Trophoblast cell (in vitro differentiated cells and primary cell): ENCODE measurements around the gene CCDC87.

Experiments used
- DNase-seq, 2 donors: peaks; one replicate each; pipeline ENCODE4 v3.0.0-alpha.2; 2016
- H2AFZ ChIP-seq: 2 replicates; pipeline ENCODE4 v1.6.1; 2013; ENCODE audit warnings: low read length, moderate library complexity, mild to moderate bottlenecking; ENCODE audit not compliant: insufficient read depth, poor library complexity
- H2AK5ac ChIP-seq: 2 replicates; pipeline ENCODE4 v1.6.1; 2013; ENCODE audit warnings: mild to moderate bottlenecking, low read length
- H2BK120ac ChIP-seq: 2 replicates; pipeline ENCODE4 v1.6.1; 2013; ENCODE audit warnings: low read length, mild to moderate bottlenecking, moderate library complexity; ENCODE audit not compliant: insufficient read depth, poor library complexity
- H2BK12ac ChIP-seq: 2 replicates; pipeline ENCODE4 v1.6.1; 2013; ENCODE audit warnings: mild to moderate bottlenecking, low read length, moderate library complexity
- H2BK5ac ChIP-seq: 2 replicates; pipeline ENCODE4 v1.6.1; 2013; ENCODE audit warnings: low read length, low read depth, moderate library complexity, mild to moderate bottlenecking; ENCODE audit not compliant: poor library complexity
- H3K14ac ChIP-seq: 2 replicates; pipeline ENCODE4 v1.6.1; 2013; ENCODE audit warnings: mild to moderate bottlenecking, low read length
- H3K18ac ChIP-seq: 2 replicates; pipeline ENCODE4 v1.6.1; 2013; ENCODE audit warnings: mild to moderate bottlenecking, low read length
- H3K23ac ChIP-seq: 2 replicates; pipeline ENCODE4 v1.6.1; 2013; ENCODE audit warnings: low read length
- H3K27ac ChIP-seq: 2 replicates; pipeline ENCODE4 v1.5.1; 2013; ENCODE audit warnings: low read depth, mild to moderate bottlenecking, inconsistent platforms, low read length, moderate library complexity
- H3K27me3 ChIP-seq: 2 replicates; pipeline ENCODE4 v1.6.1; 2013; ENCODE audit warnings: inconsistent platforms, mild to moderate bottlenecking, low read length, moderate library complexity; ENCODE audit not compliant: insufficient read depth
- H3K36me3 ChIP-seq, 2 experiments: 1 replicate in 1 of 2; 2 replicates in 1 of 2; pipeline ENCODE4 v1.6.1; 2013; ENCODE audit warnings: low read length in 2 of 2, mild to moderate bottlenecking in 2 of 2, moderate library complexity in 1 of 2; ENCODE audit not compliant: insufficient read depth in 2 of 2, control insufficient read depth in 1 of 2
- H3K4ac ChIP-seq: 2 replicates; pipeline ENCODE4 v1.6.1; 2013; ENCODE audit warnings: low read depth, mild to moderate bottlenecking, low read length, moderate library complexity
- H3K4me1 ChIP-seq, 2 experiments: 1 replicate in 1 of 2; 2 replicates in 1 of 2; pipeline ENCODE4 v1.6.1; 2013; ENCODE audit warnings: low read length in 2 of 2, mild to moderate bottlenecking in 2 of 2, moderate library complexity in 1 of 2; ENCODE audit not compliant: insufficient read depth in 2 of 2, control insufficient read depth in 1 of 2
- H3K4me2 ChIP-seq: 2 replicates; pipeline ENCODE4 v1.6.1; 2013; ENCODE audit warnings: inconsistent platforms, mild to moderate bottlenecking, low read length, moderate library complexity
- H3K4me3 ChIP-seq: 2 replicates; pipeline ENCODE4 v1.5.1; 2013; ENCODE audit warnings: mild to moderate bottlenecking, low read depth, low read length, inconsistent platforms
- H3K79me1 ChIP-seq: one replicate; pipeline ENCODE4 v1.6.1; 2013; ENCODE audit warnings: low read length
- H3K79me2 ChIP-seq: 2 replicates; pipeline ENCODE4 v1.6.1; 2013; ENCODE audit warnings: low read length, mild to moderate bottlenecking; ENCODE audit not compliant: control insufficient read depth, insufficient read depth, poor library complexity
- H3K9ac ChIP-seq: 2 replicates; pipeline ENCODE4 v1.6.1; 2013; ENCODE audit warnings: mild to moderate bottlenecking, low read length
- H3K9me3 ChIP-seq: 2 replicates; pipeline ENCODE4 v1.6.1; 2013; ENCODE audit warnings: low read depth, mild to moderate bottlenecking, control low read depth, inconsistent platforms, low read length; ENCODE audit not compliant: insufficient read depth
- H4K12ac ChIP-seq: 2 replicates; pipeline ENCODE4 v1.6.1; 2013; ENCODE audit warnings: low read depth, mild to moderate bottlenecking, low read length, moderate library complexity
- H4K8ac ChIP-seq: 2 replicates; pipeline ENCODE4 v1.6.1; 2013; ENCODE audit warnings: low read depth, mild to moderate bottlenecking, low read length, moderate library complexity
- H4K91ac ChIP-seq: one replicate; pipeline ENCODE4 v1.6.1; 2013; ENCODE audit warnings: low read depth, mild to moderate bottlenecking, low read length, moderate library complexity
- whole genome bisulfite sequencing: extraction: QIAGEN DNeasy Blood & Tissue Kit; methylation state at CpG from one replicate; pipeline ENCODE4 v1.1.7; 2013; ENCODE audit warnings: missing lambda C conversion rate; ENCODE audit not compliant: insufficient read length, insufficient coverage; ENCODE audit errors: extremely low coverage; 5-methylcytosine and 5-hydroxymethylcytosine counted together

Gene CCDC87

DNA sequence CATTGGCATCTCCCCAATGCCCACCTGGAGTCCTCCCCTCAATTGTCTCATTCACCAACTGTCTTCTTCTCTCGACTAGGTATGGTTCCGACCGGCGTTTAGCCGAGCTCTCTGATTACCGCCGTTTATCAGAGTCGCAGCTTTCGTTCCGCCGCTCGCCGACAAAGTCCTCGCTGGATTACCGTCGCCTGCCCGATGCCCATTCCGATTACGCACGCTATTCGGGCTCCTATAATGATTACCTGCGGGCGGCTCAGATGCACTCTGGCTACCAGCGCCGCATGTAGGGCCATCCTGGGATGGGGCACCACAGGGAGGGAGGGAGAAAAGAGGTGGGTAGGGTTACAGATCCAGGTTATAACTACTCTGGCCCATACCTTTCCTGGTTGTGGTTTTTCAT, 33.5 kb upstream of the CCDC87 start:
- Histone ChIP-seq H3K36me3 (peaks cover 53 to 74% of the 10 kb centered on the region in 2 experiments), H4K8ac (no peak overlapping the region), H3K4me1 (peaks cover 0 to 3% of the 10 kb centered on the region in 2 experiments), H2BK120ac (no peak overlapping the region), H3K4me3 (no peak overlapping the region), H3K18ac (no peak overlapping the region), H4K91ac (no peak overlapping the region), H3K79me2 (peaks cover 29% of the 10 kb centered on the region), H2BK5ac (no peak overlapping the region), H2BK12ac (no peak overlapping the region), H3K27me3 (no peaks in the 10 kb centered on the region), H3K4me2 (no peak overlapping the region), H3K79me1 (no peaks in the 10 kb centered on the region), H3K23ac (no peak overlapping the region), H2AFZ (no peak overlapping the region), H3K9me3 (peaks cover 2% of the 10 kb centered on the region), H3K27ac (no peak overlapping the region), H3K4ac (peak overlapping the region; percentile 41), H4K12ac (no peak overlapping the region), H2AK5ac (no peak overlapping the region), H3K9ac (no peak overlapping the region), H3K14ac (no peak overlapping the region)
- DNase-seq = no peak
- WGBS = no CpG with 5 or more reads among the region's 25 CpGs

DNA sequence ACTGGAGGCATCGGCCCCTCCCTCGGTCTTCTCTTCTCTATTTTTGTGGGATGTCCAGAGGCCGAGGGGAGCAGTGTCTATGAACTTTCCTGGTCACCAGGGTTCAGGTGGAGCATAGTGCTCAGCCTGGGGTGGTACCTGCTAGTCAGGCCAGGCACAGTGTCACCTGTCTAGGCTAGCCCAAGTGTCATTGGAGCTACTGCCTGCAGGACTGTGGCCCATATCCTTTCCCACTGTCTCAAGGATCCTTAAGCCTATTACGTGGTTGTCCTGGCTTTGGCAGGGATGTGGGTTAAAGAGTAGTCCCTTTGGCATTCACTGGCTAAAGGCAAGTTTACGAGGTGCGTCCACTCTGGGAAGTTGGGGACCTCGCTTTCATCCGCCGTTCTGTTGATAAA, 32.9 kb upstream of the CCDC87 start:
- H3K4ac ChIP-seq = peak overlapping the region; percentile 13
- H2AFZ ChIP-seq = no peak overlapping the region
- H3K36me3 ChIP-seq = peaks cover 53 to 74% of the 10 kb centered on the region in 2 experiments
- H4K12ac ChIP-seq = no peak overlapping the region
- no peak overlapping the region for H2AK5ac ChIP-seq
- peaks cover 34% of the 10 kb centered on the region for H3K79me2 ChIP-seq
- DNase-seq = no peak
- peaks cover 2% of the 10 kb centered on the region for H3K9me3 ChIP-seq
- no peak overlapping the region for H4K91ac ChIP-seq
- H3K27me3 ChIP-seq = no peaks in the 10 kb centered on the region
- no peak overlapping the region for H3K14ac ChIP-seq
- no peaks in the 10 kb centered on the region for H3K79me1 ChIP-seq
- no peak overlapping the region for H3K23ac ChIP-seq
- H2BK12ac ChIP-seq = no peak overlapping the region
- peaks cover 0 to 3% of the 10 kb centered on the region in 2 experiments for H3K4me1 ChIP-seq
- no peak overlapping the region for H3K4me2 ChIP-seq
- H3K18ac ChIP-seq = no peak overlapping the region
- H3K4me3 ChIP-seq = no peak overlapping the region
- H3K27ac ChIP-seq = no peak overlapping the region
- H2BK120ac ChIP-seq = no peak overlapping the region
- H2BK5ac ChIP-seq = no peak overlapping the region
- no CpG with 5 or more reads among the region's 9 CpGs for WGBS
- H3K9ac ChIP-seq = no peak overlapping the region
- H4K8ac ChIP-seq = no peak overlapping the region

DNA sequence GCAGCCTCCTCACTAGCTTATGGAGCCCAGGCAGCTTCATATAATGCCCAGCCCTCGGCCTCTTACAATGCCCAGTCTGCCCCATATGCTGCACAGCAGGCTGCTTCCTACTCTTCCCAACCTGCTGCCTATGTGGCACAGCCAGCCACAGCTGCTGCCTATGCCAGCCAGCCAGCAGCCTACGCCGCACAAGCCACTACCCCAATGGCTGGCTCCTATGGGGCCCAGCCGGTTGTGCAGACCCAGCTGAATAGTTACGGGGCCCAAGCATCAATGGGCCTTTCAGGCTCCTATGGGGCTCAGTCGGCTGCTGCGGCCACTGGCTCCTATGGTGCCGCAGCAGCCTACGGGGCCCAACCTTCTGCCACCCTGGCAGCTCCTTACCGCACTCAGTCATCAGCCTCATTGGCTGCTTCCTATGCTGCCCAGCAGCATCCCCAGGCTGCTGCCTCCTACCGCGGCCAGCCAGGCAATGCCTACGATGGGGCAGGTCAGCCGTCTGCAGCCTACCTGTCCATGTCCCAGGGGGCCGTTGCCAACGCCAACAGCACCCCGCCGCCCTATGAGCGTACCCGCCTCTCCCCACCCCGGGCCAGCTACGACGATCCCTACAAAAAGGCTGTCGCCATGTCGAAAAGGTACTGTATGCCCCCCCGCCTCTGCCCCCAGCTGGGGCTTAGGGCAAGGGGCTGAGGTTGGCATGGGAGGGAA, 32.3 kb upstream of the CCDC87 start:
- WGBS = no CpG with 5 or more reads among the region's 26 CpGs

DNA sequence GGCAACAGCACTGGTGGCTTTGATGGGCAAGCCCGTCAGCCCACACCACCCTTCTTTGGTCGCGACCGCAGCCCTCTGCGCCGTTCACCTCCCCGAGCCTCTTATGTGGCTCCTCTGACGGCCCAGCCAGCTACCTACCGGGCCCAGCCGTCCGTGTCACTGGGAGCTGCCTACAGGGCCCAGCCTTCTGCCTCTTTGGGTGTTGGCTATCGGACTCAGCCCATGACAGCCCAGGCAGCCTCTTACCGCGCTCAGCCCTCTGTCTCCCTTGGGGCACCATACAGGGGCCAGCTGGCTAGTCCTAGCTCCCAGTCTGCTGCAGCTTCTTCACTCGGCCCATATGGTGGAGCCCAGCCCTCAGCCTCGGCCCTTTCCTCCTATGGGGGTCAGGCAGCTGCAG, 31.6 kb upstream of the CCDC87 start:
- no peak overlapping the region for H3K4me3 ChIP-seq
- H3K4me2 ChIP-seq = no peak overlapping the region
- no peak overlapping the region for H4K91ac ChIP-seq
- H3K27me3 ChIP-seq = no peaks in the 10 kb centered on the region
- no peak overlapping the region for H2BK5ac ChIP-seq
- no peak overlapping the region for H3K23ac ChIP-seq
- H4K12ac ChIP-seq = no peak overlapping the region
- no peak overlapping the region for H2BK12ac ChIP-seq
- peaks cover 0 to 3% of the 10 kb centered on the region in 2 experiments for H3K4me1 ChIP-seq
- no peak overlapping the region for H3K18ac ChIP-seq
- H2BK120ac ChIP-seq = no peak overlapping the region
- peak overlapping the region; percentile 13 for H3K4ac ChIP-seq
- no peak overlapping the region for H4K8ac ChIP-seq
- no peak for DNase-seq
- no peak overlapping the region for H3K27ac ChIP-seq
- no peak overlapping the region for H2AK5ac ChIP-seq
- H2AFZ ChIP-seq = no peak overlapping the region
- peaks cover 32% of the 10 kb centered on the region for H3K79me2 ChIP-seq
- no CpG with 5 or more reads among the region's 16 CpGs for WGBS
- no peak overlapping the region for H3K14ac ChIP-seq
- H3K9ac ChIP-seq = no peak overlapping the region
- H3K36me3 ChIP-seq = peaks cover 46 to 67% of the 10 kb centered on the region in 2 experiments
- H3K9me3 ChIP-seq = peaks cover 2% of the 10 kb centered on the region
- no peaks in the 10 kb centered on the region for H3K79me1 ChIP-seq

More for the DNA sequence above, 32.3 kb upstream of the CCDC87 start:
- no peak overlapping the region for H3K9ac ChIP-seq
- H3K4me3 ChIP-seq = no peak overlapping the region
- no peak overlapping the region for H4K91ac ChIP-seq
- no peak overlapping the region for H2BK12ac ChIP-seq
- peak overlapping the region; percentile 13 for H3K4ac ChIP-seq
- no peak overlapping the region for H3K18ac ChIP-seq
- no peak overlapping the region for H2BK5ac ChIP-seq
- DNase-seq = no peak
- peaks cover 2% of the 10 kb centered on the region for H3K9me3 ChIP-seq
- no peak overlapping the region for H2AFZ ChIP-seq
- no peak overlapping the region for H4K12ac ChIP-seq
- no peaks in the 10 kb centered on the region for H3K79me1 ChIP-seq
- H3K23ac ChIP-seq = no peak overlapping the region
- peaks cover 0 to 3% of the 10 kb centered on the region in 2 experiments for H3K4me1 ChIP-seq
- no peak overlapping the region for H4K8ac ChIP-seq
- H3K79me2 ChIP-seq = peaks cover 34% of the 10 kb centered on the region
- H3K27me3 ChIP-seq = no peaks in the 10 kb centered on the region
- no peak overlapping the region for H3K27ac ChIP-seq
- H2AK5ac ChIP-seq = no peak overlapping the region
- no peak overlapping the region for H2BK120ac ChIP-seq
- peaks cover 51 to 71% of the 10 kb centered on the region in 2 experiments for H3K36me3 ChIP-seq
- no peak overlapping the region for H3K14ac ChIP-seq
- no peak overlapping the region for H3K4me2 ChIP-seq
